Right ventricle myocardium inferior (tissue), 1 donor: Measurements from ENCODE around the gene NPL. TPM values are rescaled to one million over a fixed set of nuclear protein-coding genes. Genes with fewer than 3 reads are reported as not detected.

Experiments
- ATAC-seq: fragments of 200-7000 bp; cut with Tn5 transposase; one replicate; pipeline ENCODE4 v1.9.1; 2020; ENCODE audit warnings: mild to moderate bottlenecking, moderate library complexity
- DNase-seq: peaks from one replicate; pipeline ENCODE4 v3.0.0; 2021; ENCODE audit errors: missing footprints
- intact Hi-C: fragments of 100-400 bp; cut with DNase I; formaldehyde crosslinking; loops from one replicate; pipeline ENCODE4 v1.11.0; 2022
- total RNA-seq: library from RNA; stranded (reverse); fragmentation: NEBNext Ultra II Directional; extraction: Animal tissue kit (Norgen Biotek cat#: 25700); gene quantifications from one replicate; pipeline ENCODE4 v1.2.1, GENCODE V29; 2021
- donor health status: DM: no; HTN: yes; CAD: no; lungs with severe emphysema.

The NPL gene
- total RNA-seq, 1 donor from 2014 or later, result 6.1 TPM

DNA sequence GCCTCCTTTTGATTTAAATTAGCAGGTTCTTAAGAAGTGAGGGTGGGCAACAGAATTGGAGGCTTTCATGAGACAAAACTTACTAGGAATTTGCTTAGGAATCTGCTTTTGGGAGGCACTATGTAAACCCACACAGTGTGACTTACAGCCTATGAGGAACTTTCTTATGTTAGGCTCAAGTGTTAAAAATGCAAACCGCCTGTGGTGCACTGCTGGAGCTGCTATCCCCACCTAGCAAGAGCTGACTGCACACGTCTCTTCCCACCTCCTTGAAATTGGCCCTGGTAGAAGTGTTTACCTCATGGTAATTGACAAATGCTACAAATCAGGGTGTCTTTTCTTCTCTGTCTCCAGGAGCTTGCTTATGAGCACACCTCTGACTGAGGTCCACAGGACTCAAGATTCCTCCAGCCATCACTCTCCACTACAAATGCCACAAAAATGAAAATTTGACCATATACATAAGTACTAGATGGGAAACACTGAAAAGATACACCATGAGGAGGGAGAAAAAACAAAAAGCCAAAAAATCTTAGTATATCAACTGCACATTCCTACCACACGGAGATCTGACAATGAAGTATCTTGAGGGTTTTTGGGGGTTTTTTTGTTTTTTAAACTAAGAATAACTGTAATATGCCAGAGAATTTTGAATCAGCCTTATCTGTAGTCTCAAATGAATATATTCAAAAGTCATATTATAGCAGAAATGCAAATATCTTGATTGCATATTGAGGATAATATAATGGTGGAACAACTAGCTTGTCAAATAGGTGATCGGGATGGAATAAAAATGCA lies 18.2 kb upstream of the NPL start:
- DNase-seq (no peak), ATAC-seq (no peak)
- intact Hi-C loops, result no loop called here

DNA sequence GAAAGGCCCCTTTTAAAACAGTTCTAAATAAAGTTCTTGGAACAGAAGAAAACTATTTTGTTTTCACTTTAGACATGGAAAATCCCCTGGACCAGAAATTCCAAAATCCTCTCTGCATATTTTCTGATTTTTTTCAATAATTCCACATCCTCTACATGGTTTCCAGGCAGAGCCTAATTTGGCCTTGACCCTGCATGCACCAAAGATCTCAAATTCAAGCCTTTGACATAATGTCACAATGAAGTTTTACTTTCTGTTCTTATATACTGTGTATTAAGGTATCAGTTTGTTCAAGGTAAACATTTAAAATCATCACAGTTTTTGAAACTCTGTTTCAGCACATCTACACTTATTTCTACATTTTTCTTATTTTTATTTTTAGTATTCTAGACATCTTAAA lies 12.2 kb upstream of the NPL start:
- DNase-seq (no peak), ATAC-seq (no peak)
- intact Hi-C loops, result no loop called here

DNA sequence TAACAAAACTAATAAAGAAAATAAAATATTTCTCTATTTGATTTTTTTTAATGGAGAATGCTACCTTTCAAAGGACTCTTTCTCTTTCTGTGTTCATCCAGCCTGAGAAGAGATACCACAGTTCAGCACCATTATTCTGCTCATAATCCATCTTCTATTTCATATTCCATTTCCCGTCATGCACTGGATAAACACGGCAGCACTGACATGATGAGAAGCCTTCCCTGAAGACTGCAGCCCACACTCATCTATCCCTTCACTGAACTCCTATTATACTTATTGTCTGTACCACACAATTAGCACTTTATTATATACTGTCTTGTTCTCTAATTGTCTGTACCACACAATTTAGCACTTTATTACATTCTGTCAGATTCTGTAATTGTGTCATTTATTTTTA lies 10.7 kb upstream of the NPL start:
- intact Hi-C loops, result no loop called here
- ATAC-seq, result no peak
- no peak for DNase-seq

DNA sequence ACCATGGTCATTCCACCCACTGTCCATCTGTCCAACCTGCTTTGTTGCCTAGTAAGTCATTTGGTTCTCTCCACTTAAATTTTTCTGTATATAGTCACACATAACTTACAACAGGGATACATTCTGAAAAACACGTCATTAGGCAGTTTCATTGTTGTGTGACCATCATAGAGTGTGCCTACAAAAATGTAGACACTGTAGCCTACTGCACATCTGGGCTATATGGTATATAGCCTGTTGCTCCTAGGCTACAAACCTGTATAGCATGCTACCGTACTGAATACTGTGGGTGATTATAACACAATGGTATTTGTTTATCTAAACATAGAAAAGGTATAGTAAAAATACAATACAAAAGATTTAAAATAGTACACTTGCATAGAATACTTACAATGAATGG lies 10.0 kb upstream of the NPL start:
- ATAC-seq, result no peak
- intact Hi-C loops, result no loop called here
- DNase-seq, result no peak

DNA sequence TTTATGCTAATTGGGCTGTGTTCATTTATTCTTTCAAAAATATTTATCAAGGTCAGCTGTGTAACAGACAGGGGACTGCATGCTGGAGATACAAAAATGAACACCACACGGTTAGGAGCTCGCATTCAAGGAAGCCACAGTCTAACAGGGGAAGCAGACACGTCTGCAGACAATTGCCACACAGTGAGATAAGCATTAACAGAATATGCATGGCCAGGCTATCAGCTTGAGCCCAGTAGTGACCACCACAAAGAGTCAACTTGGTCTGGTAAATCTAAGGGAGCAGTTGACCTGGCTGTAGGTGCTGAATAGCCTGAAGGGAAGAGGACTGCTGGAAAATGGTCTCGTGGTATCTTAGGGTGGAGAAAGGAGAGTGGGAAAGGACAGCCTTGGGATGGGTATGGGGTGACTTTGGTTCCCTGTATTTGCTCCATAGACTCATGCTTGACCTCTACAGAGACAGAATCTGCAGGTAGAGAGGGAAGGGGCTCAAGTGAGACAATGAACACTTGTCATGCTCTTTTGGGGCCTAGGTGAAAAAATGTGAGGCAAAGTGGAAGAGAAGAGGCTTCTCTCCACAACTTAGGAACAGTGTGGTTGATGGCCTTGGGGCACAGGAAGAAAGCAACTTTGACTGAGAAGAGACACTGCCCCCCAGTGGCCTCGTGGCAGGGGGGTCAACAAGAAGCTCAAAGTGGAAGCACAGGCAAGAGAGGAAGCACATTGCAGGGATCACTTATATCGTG lies 7.6 kb upstream of the NPL start:
- peak; percentile 82 for DNase-seq
- intact Hi-C loops, result loop anchor here (1.0 to 10.0 kb wide), 3 partner anchors 110 to 697 kb away; no protein-coding TSS in a partner anchor
- ATAC-seq, result peak; percentile 78

DNA sequence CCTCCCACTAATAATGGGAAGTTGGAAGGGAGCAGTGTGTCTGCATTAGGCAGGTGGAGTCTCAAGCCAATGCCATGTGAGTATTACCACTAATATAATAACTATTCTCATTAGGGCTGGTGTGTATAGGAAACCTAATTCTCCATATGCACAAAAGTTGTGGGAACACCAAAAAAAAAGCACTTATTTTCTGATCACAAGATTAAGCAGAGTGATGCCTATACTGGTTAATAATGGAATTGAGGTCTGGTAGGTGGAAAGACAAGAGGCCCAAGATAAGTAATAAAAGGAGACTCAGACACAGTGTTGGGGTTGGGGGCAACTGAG lies 7.0 kb upstream of the NPL start:
- DNase-seq (no peak), ATAC-seq (no peak)
- intact Hi-C loops, result loop anchor here (1.0 to 10.0 kb wide), 3 partner anchors 110 to 698 kb away; no protein-coding TSS in a partner anchor

DNA sequence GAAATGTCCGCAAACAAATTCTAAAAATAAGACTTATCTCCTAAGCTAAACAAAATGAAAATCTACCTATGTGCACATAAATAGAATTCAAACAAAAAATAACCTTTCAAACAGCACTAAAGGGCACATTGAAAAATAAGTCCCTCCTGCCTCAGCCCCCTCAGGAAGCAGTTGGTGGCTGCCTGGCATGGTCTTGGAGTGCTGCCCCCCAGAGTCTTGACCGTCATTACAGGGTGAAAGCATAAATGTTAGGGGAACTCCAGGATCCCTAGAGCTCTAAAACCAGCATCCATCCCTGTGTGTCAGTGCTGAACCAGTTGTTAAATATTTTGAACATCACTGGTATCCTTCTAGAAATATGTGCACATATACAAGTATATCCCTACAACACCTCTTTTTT lies 6.5 kb upstream of the NPL start:
- ATAC-seq (no peak), DNase-seq (no peak)
- intact Hi-C loops, result loop anchor here (5.0 to 10.0 kb wide), 2 partner anchors 111 to 698 kb away; no protein-coding TSS in a partner anchor

DNA sequence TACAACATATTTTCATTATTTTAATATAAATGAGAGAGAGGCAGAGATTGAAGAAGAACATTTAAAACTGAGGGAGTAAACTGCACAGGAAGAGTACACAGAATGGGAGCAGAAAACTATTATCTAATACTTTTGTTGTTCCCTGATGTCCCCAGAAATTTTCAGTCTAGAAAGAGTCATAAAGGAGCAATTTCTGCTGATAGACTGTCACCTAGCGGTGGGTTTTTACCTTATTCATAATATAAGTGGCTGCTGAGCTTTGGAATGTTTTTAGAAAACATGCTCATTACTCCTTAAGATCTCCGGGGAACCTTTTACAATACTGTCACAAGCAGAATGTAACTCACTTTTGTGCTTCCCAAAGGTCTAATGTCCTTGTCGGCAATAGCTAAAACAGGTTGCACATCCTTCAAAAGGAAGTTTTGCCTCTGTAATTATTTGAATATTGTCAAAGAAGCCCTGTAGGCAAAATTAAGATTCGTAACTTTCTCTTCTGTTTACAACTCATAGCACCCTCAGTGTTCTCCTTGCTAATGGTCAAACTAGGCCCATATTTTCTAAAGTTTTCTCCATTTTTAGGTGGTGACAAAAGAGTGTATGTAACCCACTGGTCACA lies 4.9 kb upstream of the NPL start:
- DNase-seq, result no peak
- ATAC-seq, result no peak
- intact Hi-C loops, result loop anchor here (5.0 to 10.0 kb wide), 2 partner anchors 112 to 700 kb away; no protein-coding TSS in a partner anchor

DNA sequence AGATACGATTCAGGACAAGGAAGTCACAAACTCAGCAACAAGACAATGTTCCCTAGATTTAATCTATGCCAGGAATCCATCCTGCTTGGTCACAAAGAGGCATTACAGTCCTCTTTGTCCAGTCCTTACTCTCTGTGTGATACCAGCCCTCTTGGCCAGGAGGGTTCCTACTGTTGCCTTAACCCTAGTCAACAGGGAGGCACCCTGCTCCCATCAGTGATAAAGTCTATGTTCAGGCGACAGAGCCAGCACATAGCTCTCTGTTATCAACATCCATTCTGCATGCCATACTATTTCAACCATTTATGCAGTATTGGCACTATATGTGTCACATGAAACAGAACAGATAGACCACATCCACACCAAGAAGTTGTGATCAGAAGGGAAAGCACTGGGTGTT lies 4.4 kb upstream of the NPL start:
- DNase-seq, result no peak
- intact Hi-C loops, result loop anchor here (10.0 kb wide), 1 partner anchor 700 kb away; no protein-coding TSS in a partner anchor
- ATAC-seq, result no peak

DNA sequence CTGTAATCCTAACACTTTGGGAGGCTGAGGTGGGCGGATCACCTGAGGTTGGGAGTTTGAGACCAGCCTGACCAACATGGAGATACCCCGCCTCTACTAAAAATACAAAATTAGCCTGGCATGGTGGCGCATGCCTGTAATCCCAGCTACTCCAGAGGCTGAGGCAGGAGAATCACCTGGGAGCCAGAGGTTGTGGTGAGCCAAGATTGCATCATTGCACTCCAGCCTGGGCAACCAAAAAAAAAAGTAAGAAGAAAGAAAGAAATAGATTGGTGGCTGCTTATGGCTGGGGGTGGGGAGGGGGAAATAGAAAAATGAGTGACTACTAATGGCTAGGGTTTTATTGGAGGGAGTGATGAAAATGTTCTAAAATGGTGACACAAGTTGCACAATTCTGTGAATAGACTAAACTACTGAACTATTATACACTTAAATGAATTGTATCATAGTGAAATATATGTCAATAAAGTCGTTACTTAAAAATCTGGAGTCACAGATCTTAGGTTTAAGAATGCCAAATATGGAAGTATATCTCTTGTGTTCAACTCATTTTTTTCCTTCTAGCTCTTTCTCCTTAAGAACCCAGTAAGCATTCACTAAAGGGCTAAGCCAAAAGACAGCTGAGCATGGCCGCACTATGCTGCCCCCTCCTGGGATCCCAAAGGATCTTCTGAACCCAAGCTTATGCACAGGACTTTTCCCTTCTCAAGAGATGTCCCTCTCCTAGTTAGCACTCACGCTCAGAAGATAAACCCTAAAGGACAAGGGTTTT lies 3.2 kb upstream of the NPL start:
- DNase-seq (no peak), ATAC-seq (no peak)
- intact Hi-C loops, result loop anchor here (2.0 to 10.0 kb wide), 2 partner anchors 340 to 702 kb away; no protein-coding TSS in a partner anchor

DNA sequence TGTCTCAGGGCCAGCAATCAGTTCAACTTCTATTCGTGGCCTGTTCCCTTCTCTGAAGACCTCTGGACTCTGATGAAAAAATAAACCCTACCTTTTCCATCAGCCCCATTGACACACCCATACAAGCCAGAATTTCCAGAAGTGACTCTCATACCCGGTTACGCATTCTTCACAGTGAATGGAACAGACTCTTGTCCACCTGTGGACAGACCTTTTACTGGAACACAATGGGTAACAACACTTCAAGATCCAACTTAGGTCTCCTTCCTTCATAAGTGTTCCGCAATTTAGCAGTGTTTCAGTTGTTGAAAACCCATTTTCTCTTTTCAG lies 2.6 kb upstream of the NPL start:
- no peak for ATAC-seq
- intact Hi-C loops, result loop anchor here (2.0 to 10.0 kb wide), 2 partner anchors 340 to 702 kb away; no protein-coding TSS in a partner anchor

DNA sequence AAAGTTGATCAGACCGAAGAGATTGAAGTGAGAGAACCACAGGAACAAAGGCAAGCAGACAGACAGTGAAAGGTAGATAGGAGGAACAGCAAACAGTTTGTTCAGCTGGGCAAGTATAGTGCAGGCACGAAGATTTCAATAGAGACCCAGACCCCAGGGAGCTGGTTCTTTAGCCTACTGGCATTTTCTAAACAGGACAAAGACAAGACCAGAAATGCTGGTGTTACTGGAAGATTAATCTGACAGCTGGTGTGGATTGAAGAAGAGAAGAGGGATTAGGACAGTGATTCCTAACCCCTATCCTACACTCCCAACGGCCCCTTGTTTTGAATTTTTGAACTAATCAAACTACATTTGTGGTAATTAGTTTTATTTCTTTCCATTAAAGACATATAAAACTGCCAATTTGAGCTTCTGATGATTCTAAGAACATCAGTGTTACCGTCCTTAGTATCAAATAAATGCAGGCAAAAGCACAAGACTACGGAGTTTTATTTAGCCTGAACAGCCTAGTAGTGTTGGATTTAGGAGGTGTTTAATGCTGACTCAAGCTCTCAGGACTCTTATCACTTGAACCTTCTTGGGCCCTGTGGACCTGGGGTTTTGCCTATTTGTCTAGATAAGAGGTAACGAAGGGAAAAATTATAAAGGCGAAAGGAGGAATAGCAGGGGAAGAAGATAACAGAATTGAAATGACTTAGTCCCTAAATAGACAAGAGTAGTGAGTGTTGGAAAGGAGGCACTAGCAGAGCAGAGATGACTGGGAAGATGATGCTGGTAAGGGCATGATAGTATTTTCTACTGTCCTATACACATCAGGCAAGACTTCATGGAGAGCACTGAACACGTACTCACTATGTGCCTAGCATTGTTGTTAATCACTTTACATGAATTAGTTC lies 2.0 kb downstream of the NPL start:
- ATAC-seq (no peak), DNase-seq (no peak)
- intact Hi-C loops, result no loop called here

More for the DNA sequence above, 2.6 kb upstream of the NPL start:
- no peak for DNase-seq

DNA sequence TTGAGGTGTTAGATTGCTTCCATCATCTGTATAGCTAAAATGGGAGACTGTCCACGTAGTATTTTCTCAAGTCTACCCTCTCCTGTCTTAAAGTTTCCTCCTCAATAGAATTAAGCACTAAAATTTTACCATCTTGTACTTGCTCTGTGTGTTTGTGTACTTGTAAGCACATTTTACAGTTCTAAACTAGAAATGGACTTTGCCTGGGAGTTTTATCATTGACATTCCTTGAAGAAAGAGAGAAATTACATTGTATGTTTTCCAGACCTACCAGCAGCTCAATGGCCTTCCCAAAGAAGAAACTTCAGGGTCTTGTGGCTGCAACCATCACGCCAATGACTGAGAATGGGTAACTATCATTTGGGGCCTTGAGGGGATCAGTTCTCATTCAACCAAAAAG lies 4.5 kb downstream of the NPL start:
- intact Hi-C loops, result no loop called here
- ATAC-seq (no peak), DNase-seq (no peak)

DNA sequence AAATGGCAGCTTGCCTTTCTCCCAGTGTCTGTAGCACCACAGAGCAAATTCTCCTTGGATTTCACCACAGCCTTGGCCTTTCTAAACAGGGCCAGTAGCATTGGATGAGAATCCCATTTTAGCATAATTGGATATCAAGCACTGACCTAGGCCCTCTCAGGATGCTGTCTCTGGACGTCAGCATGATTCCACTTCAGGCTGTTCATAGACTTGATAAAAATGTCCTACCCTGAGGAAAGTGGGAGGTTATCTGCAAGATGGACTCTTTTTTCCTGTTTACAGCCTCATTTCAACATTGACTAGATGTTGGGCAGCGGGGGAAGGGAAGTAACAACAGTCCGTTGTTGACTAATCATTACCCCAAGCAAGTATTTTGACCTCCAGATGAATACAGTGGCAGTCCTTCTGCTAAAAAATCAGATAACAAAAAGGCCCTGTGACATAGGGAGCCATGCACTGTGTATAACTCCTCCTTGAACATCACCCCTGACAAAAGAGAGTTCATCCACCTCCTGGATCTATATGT lies 5.2 kb downstream of the NPL start:
- ATAC-seq (no peak), DNase-seq (no peak)
- intact Hi-C loops, result no loop called here

DNA sequence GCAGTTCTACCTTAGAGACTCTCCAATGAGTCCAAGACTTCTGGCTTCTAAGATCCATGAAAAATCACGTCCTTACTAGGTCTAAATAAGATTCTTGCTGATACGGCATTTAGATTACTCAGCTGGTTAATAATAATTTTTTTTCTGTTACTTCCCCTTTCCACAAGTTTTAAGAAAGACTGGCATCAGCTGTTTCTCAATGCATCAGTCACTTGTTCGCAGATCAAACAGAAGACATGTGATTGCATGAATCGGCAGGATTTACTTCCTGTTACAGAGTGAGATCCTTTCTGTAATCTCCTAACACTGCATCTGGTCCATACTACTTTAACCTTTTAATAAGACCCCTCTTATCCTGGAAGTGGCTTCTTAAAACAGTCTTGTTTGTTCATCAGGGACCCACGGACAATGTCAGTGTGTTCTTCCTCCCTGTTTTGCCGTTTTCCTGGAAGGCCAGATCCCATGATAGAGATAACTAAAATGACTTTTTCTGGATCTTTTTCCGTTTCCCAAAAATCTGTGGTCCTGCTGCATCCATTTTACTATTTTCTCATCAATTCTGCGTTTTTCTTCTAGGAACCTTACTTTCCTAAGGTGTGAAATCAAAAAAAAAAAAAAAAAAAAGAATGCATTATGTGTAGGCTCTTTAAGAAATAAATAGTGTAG lies 6.1 kb downstream of the NPL start:
- no peak for DNase-seq
- ATAC-seq, result peak; percentile 44
- intact Hi-C loops, result no loop called here

DNA sequence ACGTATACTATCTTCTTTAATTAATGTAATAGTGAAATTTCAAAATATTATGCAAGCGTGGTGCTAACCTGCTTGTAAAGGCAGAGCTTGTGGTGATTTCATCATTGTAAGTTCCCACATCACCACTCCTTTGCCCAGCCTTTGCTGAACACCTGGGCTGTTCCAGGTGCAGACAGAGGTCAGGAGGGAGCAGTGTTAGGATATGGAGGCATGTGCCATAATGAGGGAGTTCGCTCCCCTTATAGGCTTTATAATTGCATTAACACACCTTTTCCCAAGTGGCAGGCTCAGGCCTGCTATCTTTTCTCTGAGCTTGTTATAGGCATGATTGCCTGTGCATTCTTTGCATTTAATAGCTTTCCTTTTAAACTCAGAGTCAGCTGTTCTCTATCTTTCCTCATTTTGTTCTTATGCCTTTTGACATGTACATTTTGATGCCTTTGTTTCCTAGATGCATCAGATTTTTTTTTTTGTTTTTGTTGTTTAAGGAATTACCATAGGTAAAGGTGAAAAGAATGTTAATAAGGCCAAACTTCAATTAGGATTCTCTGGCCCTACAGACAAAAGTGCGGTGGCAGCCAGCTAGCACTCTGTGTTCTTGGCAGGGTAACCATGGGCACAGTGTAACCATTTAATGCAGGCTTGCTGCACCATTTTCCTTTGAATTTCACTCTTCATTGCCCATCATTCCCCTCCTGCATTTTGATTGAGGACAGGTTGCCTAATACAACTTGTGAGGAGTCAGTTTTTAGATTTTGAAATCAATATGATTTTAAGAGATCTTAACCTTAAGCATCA lies 12.6 kb downstream of the NPL start:
- no peak for DNase-seq
- intact Hi-C loops, result no loop called here
- peak; percentile 60 for ATAC-seq

DNA sequence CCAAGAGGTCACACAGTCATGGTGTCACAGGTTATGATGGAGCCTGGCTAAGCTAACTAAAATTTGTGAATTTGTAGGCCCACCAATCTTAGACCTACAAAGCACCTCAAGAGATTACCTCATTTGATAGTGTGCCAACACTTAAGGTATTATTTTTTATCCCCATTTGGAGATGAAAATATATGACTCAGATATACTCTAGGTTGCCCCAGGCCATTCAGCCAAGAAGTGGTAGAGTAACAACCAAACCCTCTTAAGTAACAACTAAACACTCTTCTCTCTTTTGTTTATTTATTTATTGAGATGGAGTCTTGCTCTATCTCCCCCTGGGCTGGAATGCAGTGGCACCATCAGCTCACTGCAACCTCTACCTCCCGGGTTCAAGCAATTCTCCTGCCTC lies 14.3 kb downstream of the NPL start:
- intact Hi-C loops, result no loop called here
- ATAC-seq (no peak), DNase-seq (no peak)
